HUES48 (cell line): ENCODE measurements around the gene PI4KA.
"Not testable (repeated sequence)": the region's sequence is repeated elsewhere in the genome, so short reads cannot be mapped to it uniquely, and the experiment has no call there.

Experiments
- H3K27ac ChIP-seq: one replicate; pipeline ENCODE4 v1.7.0; 2013; ENCODE audit warnings: low read depth, low read length, inconsistent platforms
- H3K27me3 ChIP-seq: 2 replicates; pipeline ENCODE4 v1.6.1; 2013; ENCODE audit warnings: mild to moderate bottlenecking, low read length; ENCODE audit not compliant: control insufficient read depth, insufficient read depth
- H3K36me3 ChIP-seq: 2 replicates; pipeline ENCODE4 v1.6.1; 2013; ENCODE audit warnings: low read length; ENCODE audit not compliant: control insufficient read depth, insufficient read depth
- H3K4me1 ChIP-seq: 2 replicates; pipeline ENCODE4 v1.6.1; 2013; ENCODE audit warnings: mild to moderate bottlenecking, low read length; ENCODE audit not compliant: control insufficient read depth, insufficient read depth
- H3K4me3 ChIP-seq: 2 replicates; pipeline ENCODE4 v1.5.1; 2013; ENCODE audit warnings: mild to moderate bottlenecking, low read depth, low read length
- H3K9ac ChIP-seq: 2 replicates; pipeline ENCODE4 v1.6.1; 2013; ENCODE audit warnings: mild to moderate bottlenecking, low read depth, low read length, moderate library complexity
- H3K9me3 ChIP-seq: 2 replicates; pipeline ENCODE4 v1.6.1; 2013; ENCODE audit warnings: low read length; ENCODE audit not compliant: control insufficient read depth, insufficient read depth

The PI4KA gene

GRCh38 chr22:20694256-20694655 lies 164.4 kb downstream of the PI4KA start:
- not testable (repeated sequence) for H3K9ac ChIP-seq, H3K27me3 ChIP-seq, H3K4me3 ChIP-seq, H3K27ac ChIP-seq, H3K4me1 ChIP-seq, H3K9me3 ChIP-seq, H3K36me3 ChIP-seq

- not testable (repeated sequence) for H3K4me1 ChIP-seq, H3K27ac ChIP-seq, H3K27me3 ChIP-seq, H3K4me3 ChIP-seq, H3K36me3 ChIP-seq, H3K9me3 ChIP-seq, H3K9ac ChIP-seq
Observed at GRCh38 chr22:20692926-20693325, 165.7 kb downstream of the PI4KA start.

- H3K27me3 ChIP-seq, H3K4me1 ChIP-seq, H3K9ac ChIP-seq, H3K9me3 ChIP-seq, H3K36me3 ChIP-seq, H3K27ac ChIP-seq, H3K4me3 ChIP-seq: not testable (repeated sequence)
Observed at GRCh38 chr22:20690586-20691317, 167.9 kb downstream of the PI4KA start.

GRCh38 chr22:20687356-20688172 lies 171.0 kb downstream of the PI4KA start:
- not testable (repeated sequence) for H3K4me1 ChIP-seq, H3K4me3 ChIP-seq, H3K9ac ChIP-seq, H3K27ac ChIP-seq, H3K27me3 ChIP-seq, H3K36me3 ChIP-seq, H3K9me3 ChIP-seq

GRCh38 chr22:20685764-20686163 lies 172.8 kb downstream of the PI4KA start:
- not testable (repeated sequence) for H3K9me3 ChIP-seq, H3K27ac ChIP-seq, H3K36me3 ChIP-seq, H3K4me1 ChIP-seq, H3K27me3 ChIP-seq, H3K9ac ChIP-seq, H3K4me3 ChIP-seq

- not testable (repeated sequence) for H3K36me3 ChIP-seq, H3K27ac ChIP-seq, H3K9me3 ChIP-seq, H3K4me1 ChIP-seq, H3K9ac ChIP-seq, H3K4me3 ChIP-seq, H3K27me3 ChIP-seq
Observed at GRCh38 chr22:20678792-20679435, 179.7 kb downstream of the PI4KA start.

GRCh38 chr22:20677684-20678242 lies 180.8 kb downstream of the PI4KA start:
- H3K36me3 ChIP-seq, result no peaks in the 10 kb centered on the region
- no peak overlapping the region for H3K4me3 ChIP-seq
- H3K9ac ChIP-seq, result no peak overlapping the region
- H3K4me1 ChIP-seq, result no peaks in the 10 kb centered on the region
- no peaks in the 10 kb centered on the region for H3K9me3 ChIP-seq
- no peak overlapping the region for H3K27ac ChIP-seq
- H3K27me3 ChIP-seq, result no peaks in the 10 kb centered on the region

- not testable (repeated sequence) for H3K27ac ChIP-seq, H3K4me1 ChIP-seq, H3K27me3 ChIP-seq, H3K4me3 ChIP-seq, H3K9me3 ChIP-seq, H3K36me3 ChIP-seq, H3K9ac ChIP-seq
Observed at GRCh38 chr22:20675613-20676012, 183.0 kb downstream of the PI4KA start.

- Histone ChIP-seq H3K4me3 (no peak overlapping the region), H3K9me3 (no peaks in the 10 kb centered on the region), H3K27ac (no peak overlapping the region), H3K36me3 (no peaks in the 10 kb centered on the region), H3K4me1 (no peaks in the 10 kb centered on the region), H3K27me3 (no peaks in the 10 kb centered on the region), H3K9ac (no peak overlapping the region)
Observed at GRCh38 chr22:20674998-20675397, 183.6 kb downstream of the PI4KA start.

- Histone ChIP-seq H3K9ac (no peak overlapping the region), H3K27me3 (no peaks in the 10 kb centered on the region), H3K9me3 (no peaks in the 10 kb centered on the region), H3K27ac (no peak overlapping the region), H3K4me1 (no peaks in the 10 kb centered on the region), H3K36me3 (no peaks in the 10 kb centered on the region), H3K4me3 (no peak overlapping the region)
Observed at GRCh38 chr22:20673295-20674195, 185.1 kb downstream of the PI4KA start.
